GM21737 (cell line): Measurements from ENCODE around the gene ARHGAP44.

Source experiments
- ATAC-seq: cut with Tn5 transposase; IDR thresholded peaks from one replicate; pipeline ENCODE4 v1.9.1; 2021; ENCODE audit warnings: mild to moderate bottlenecking, moderate library complexity; ENCODE audit not compliant: unreplicated experiment

The ARHGAP44 gene

DNA sequence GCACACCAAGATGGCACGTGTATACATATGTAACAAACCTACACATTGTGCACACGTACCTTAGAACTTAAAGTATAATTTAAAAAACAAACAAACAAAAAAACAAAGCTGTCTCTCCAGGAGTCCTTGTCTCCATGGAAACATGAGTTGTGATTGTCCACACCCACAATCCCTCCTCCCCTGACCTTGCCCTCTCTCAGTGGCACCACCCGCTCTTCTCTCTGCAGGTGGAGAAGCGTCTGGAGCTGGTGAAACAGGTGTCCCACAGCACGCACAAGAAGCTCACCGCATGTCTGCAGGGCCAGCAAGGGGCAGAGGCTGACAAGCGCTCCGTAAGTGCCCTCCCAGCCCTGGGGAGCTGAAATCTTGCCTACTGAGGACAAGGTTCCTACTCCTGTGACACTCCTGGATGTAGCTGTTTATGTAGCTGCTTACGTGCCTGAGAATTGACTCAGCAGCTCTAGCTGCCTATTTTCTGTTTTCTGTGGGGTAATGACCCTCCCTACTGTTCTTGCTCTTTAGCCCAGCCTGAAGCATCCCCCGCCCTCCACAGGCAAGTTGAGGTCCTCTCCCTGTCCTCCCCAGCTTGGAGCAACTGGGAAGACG, 107.0 kb downstream of the ARHGAP44 start:
- ATAC-seq, result no peak

GRCh38 chr17:12898110-12898509, 108.8 kb downstream of the ARHGAP44 start:
- no peak for ATAC-seq

DNA sequence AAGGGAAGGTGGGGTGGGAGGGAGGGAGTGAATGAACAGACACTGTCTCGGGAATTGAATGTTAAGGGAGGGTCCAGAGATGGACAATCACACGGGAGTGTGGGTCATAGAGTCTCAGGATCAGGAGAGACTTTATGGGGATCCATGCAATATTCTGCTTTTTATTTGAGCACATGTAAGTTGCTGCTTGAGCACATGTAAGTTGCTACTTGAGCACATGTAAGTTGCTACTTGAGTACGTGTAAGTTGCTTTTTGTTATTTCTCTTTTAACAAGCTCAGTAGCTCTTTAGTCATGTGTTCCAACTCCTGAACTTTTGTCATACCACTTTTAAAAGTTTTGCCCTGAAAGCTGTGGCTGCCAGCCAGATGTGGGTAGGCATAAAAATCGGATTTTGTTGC, 110.3 kb downstream of the ARHGAP44 start:
- no peak for ATAC-seq

- no peak for ATAC-seq
These were observed 111.2 kb downstream of the ARHGAP44 start for GRCh38 chr17:12900474-12900873.

DNA sequence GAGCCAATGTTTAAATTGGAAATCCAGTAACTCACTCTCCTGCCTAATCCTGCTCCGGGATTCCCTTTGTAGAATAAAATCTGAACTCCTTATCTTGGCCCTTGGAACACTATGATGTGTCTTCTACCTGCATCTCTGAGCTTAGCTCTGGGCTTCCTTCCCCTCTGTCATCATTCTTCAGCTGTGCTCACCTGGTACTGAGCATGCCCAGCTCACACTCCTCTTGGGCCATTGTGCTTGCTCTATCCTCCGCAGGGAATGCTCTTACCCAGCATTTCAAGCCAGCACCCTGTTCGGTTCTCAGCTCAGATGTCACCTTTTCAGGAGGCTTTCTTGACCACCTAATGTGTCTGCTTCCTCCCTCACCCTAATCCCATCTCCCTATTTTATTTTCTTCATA, 112.7 kb downstream of the ARHGAP44 start:
- no peak for ATAC-seq

DNA sequence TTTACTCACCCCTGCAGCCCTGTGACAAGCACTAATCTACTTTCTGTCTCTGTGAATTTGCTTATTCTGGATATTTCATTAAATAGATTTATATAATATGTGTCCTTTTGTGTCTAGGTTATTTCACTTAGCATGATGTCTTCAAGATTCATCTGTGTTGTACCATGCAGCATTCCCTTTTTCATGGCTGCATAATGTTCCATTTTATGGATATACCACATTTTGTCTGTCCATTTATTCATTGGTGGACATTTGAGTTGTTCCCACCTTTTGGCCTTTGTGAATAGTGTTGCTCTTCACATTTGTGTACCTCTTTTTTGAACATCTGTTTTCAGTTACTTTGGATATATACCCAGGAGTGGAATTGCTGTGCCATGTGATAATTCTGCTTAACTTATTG, 118.2 kb downstream of the ARHGAP44 start:
- ATAC-seq, result no peak

DNA sequence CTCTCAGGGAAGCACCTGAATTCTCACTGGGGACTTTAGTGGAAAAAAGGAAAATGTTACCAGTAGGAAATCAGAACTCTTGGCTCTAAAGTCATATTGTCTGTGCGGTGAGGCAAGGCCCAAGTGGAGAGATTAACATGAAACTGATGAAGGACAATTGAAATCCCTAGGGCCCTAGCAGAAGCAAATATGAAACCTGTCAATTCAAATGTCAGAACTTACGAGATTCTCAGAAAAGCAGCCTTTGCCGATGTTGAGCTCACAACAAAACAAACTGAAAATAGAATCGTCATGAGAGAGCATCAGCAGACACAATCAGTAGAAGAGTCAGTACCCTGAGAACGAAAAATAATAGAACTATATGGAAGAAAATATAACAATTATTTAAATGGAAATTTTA, 119.7 kb downstream of the ARHGAP44 start:
- ATAC-seq, result no peak

DNA sequence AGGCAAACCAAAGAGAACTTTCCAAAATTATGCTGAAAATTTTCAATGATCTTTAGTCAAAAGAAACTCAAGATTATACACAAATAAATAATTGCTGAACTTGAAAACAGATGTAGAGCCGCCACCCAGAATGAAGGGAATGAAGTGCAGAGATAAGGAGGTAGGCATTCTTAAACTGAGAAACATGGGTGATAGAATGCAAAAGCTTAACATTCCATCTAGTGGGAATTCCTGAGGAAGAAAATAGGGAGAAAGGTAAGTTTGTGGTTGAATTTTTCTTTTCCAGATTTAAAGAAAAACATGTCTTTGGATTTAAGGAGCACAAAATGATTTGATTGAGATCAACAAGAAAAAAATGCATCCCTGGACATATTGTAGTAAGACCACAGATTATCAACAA, 120.2 kb downstream of the ARHGAP44 start:
- no peak for ATAC-seq

DNA sequence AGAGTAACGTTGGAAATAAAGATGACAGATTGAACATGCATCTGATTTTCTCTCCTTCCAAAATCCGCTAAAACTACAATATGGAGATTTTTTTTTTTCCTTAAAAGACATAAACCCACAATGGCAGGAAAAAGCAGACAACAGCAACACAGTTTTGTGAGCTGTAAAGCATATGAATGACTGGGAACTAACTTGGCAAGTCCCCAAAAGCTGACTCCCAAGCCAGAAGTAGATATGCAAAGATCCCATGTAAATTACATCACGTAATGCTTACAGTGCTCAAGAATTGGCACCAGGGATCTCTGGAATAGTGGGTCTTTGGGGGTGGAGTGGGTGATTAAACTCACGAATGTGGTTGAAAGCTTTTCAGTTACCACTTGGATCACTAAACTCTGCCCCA, 121.9 kb downstream of the ARHGAP44 start:
- ATAC-seq, result no peak

DNA sequence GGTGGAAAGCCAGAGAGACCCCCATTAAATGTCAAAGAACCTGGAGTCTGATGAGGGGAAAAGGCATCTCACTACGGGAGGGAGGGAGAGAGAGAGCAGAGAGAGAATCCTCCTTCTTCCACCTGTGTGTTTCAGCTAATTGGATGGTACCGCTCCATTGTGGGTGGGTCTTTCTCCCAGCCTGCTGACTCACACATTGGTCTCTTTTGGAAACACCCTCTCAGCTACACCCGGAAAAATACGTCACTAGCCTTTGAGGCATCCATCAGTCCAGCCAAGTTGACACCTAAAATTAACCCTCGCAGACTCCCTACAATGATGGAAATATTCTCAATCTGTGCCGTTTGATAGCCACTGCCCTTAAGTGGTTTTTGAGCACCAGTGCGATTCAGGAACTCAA, 128.1 kb downstream of the ARHGAP44 start:
- no peak for ATAC-seq

- ATAC-seq, result no peak
These were observed 128.8 kb downstream of the ARHGAP44 start for GRCh38 chr17:12918142-12918541.

- ATAC-seq, result no peak
These were observed 132.8 kb downstream of the ARHGAP44 start for GRCh38 chr17:12922120-12922519.

- no peak for ATAC-seq
These were observed 135.3 kb downstream of the ARHGAP44 start for GRCh38 chr17:12924614-12925013.

DNA sequence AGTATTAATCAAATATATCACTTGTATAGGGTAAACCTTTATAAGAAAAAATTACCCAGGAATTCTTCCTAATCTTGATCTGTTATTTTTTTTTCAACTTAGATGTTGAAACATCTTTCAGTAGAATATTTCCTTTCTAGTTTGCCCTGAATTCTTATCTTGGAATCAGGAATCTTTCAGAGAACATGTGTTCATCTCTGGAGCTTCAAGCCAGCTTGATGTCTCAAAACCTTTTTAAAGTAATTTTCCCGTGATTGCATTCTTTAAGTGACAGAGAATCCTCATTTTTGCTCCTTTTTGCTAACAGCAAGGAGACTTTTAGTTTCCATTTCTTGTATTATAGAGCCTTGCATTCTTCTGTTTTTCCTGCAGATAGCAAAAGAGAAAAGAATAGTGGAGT, 137.7 kb downstream of the ARHGAP44 start:
- no peak for ATAC-seq

GRCh38 chr17:12927541-12928425, 138.5 kb downstream of the ARHGAP44 start:
- no peak for ATAC-seq

DNA sequence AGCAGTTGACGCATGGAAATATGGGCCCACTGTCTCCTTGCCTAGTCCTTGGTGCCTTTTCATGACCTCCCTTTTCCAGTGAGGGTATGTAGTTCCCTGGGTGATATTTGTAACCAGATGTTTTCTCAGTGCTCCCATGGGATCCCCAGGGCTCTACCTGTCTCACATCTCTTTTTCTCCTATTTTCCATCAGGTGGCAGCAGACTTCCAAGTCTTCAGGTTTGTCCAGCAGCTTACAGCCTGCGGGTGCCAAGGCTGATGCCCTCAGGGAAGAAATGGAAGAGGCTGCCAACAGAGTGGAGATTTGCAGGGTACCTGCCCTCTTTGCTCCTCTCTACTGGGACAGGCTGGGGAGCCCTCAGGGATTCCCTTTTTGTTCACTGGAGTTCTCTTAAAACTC, 139.4 kb downstream of the ARHGAP44 start:
- ATAC-seq, result no peak

DNA sequence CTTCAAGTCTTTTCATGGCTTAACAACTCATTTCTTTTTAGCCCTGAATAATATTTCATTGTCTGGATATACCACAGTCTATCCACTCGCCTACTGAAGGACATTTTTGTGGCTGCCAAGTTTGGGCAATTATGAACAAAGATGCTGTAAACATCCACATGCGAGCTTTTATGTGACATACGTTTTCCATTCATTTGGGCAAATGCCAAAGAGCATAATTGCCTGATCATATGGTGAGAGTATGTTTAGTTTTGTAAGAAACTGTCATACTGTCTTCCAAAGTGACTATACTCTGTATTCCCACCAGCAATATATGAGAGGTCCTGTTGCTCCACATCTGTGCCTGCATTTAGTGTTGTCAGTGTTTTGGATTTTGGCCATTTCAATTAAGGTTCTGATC, 147.2 kb downstream of the ARHGAP44 start:
- ATAC-seq, result no peak

DNA sequence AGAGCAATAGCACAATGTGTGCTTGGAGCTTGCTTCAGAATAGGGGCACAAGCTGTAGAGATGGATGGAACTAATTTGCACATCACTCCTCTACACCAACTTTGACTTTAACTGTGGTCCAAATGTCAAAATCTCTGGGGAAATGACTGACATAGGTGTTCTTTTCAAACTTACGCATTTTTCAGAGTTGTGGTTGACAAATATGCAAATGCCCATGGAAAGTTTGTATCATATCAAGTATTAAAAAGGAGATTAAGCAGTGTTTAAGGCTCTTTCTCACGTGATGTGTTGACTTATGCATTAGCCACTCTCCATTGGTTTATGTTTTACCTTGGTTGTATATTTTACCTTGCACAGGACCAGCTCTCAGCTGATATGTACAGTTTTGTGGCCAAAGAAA, 151.4 kb downstream of the ARHGAP44 start:
- no peak for ATAC-seq

DNA sequence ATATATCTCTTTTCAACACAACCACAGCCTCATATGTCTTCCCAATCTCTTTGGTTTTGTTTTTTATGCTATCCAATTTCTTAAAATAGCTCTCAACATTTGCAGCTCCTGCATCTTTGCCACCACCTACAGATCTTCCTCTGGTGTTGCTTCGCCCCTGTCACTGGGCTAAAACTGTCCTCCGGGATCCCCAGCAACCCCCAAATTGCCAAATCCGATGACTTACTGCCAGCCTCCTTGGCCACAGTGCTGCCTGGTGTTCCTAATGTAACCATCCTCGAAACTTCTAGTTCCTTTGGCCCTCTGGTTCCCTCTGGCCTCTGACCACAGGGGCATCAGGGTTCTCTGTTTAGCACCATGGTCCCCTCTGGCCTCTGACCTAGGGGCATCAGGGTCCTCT, 157.7 kb downstream of the ARHGAP44 start:
- no peak for ATAC-seq

- no peak for ATAC-seq
These were observed 162.7 kb downstream of the ARHGAP44 start for GRCh38 chr17:12952012-12952411.

DNA sequence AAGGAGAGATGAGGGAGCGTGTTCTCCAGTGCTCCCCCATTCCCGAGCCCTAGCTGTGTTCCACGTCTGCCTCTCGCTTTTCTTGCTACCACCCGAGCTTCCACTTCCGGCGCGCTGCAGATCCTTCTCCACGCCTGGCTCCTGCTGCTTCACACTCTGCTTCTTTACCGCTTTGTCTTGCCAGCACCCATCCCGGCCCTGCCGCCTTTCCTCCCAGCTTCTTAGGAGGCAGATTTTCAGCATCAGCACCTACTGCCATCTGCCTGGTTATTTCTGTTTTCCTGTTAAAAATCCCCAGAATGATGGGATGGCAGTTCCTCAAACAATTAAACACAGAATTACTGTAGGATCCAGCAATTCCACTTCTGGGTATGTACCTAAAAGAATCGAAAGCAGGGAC, 163.9 kb downstream of the ARHGAP44 start:
- ATAC-seq, result no peak

GRCh38 chr17:12955521-12955920, 166.2 kb downstream of the ARHGAP44 start:
- no peak for ATAC-seq

GRCh38 chr17:12958786-12959185, 169.5 kb downstream of the ARHGAP44 start:
- ATAC-seq, result no peak
